Activated T-helper 1 cell treated with anti-CD3 and anti-CD28 coated beads, Interleukin-2, amount 50 U/mL, for 16 hours (primary cell): ENCODE data around the gene ZNF462.

Experiments
- DNase-seq, 2 donors: peaks; one replicate each; pipeline ENCODE4 v3.0.0-alpha.2; 2020; ENCODE audit warnings: low read depth in 1 of 2, low spot score in 1 of 2

The ZNF462 gene

GRCh38 chr9:107054146-107054545 is 191.2 kb downstream of the ZNF462 start:
- no peak for DNase-seq

- DNase-seq: no peak
These were observed 196.3 kb downstream of the ZNF462 start for GRCh38 chr9:107059220-107059619.

- DNase-seq: no peak
These were observed 197.1 kb downstream of the ZNF462 start for GRCh38 chr9:107060062-107060461.
